Left lung (tissue), 10 donors: ENCODE data around the gene RNF31. TPM values are rescaled to one million over a fixed set of nuclear protein-coding genes. Genes with fewer than 3 reads are reported as not detected.

ENCODE experiments used
- ATAC-seq: fragments of 200-7000 bp; cut with Tn5 transposase; one replicate; pipeline ENCODE4 v1.9.1; 2020; ENCODE audit warnings: moderate library complexity
- DNase-seq, 4 donors: peaks; one replicate each; pipeline ENCODE4 v3.0.0-alpha.2; 2013 to 2020
- H3K27ac ChIP-seq, 2 donors: fragments of 200-600 bp; sonication (generic) in 1 of 2; one replicate each; pipeline versions ENCODE4 v1.5.0 to v1.8.0; 2020 to 2021
- H3K27me3 ChIP-seq, 2 donors: fragments of 200-600 bp; sonication (generic) in 1 of 2; one replicate each; pipeline versions ENCODE4 v1.5.0 to v1.8.0; 2020 to 2021
- H3K36me3 ChIP-seq, 2 donors: fragments of 200-600 bp; sonication (generic) in 1 of 2; one replicate each; pipeline versions ENCODE4 v1.5.0 to v1.8.0; 2020 to 2021
- H3K4me1 ChIP-seq, 2 donors: fragments of 200-600 bp; one replicate each; pipeline ENCODE4 v1.8.0; 2021
- H3K4me3 ChIP-seq, 2 donors: fragments of 200-600 bp; sonication (generic) in 1 of 2; one replicate each; pipeline versions ENCODE4 v1.5.0 to v1.8.0; 2020 to 2021; ENCODE audit warnings: mild to moderate bottlenecking in 1 of 2
- H3K9me3 ChIP-seq, 2 donors: fragments of 200-600 bp; sonication (generic) in 1 of 2; one replicate each; pipeline versions ENCODE4 v1.5.0 to v1.8.0; 2020 to 2021
- CTCF ChIP-seq, 2 donors: fragments of 200-600 bp; sonication (generic) in 1 of 2; IDR thresholded peaks; one replicate each; pipeline versions ENCODE4 v1.5.0 to v1.8.0; 2021; ENCODE audit warnings: antibody characterized with exemption in 2 of 2
- intact Hi-C, 2 donors: fragments of 100-400 bp; cut with DNase I; formaldehyde crosslinking; loops; one replicate each; pipeline versions ENCODE4 v1.11.2 to v1.14.2; 2022
- polyA plus RNA-seq, 6 donors: library from polyadenylated mRNA; unstranded; fragments of 120-200 nt; gene quantifications; one replicate each; pipeline ENCODE4 v1.2.1, GENCODE V29; 2013; ENCODE audit not compliant: insufficient read length in 6 of 6
- total RNA-seq, 2 donors: library from RNA; stranded (reverse); fragmentation: NEBNext Ultra II Directional; extraction: Animal tissue kit (Norgen Biotek cat#: 25700); gene quantifications; one replicate each; pipeline ENCODE4 v1.2.1, GENCODE V29; 2021
- donor health status: DM: no; HTN: yes; CAD: no.
- donor health status: DM: no; HTN: no; CAD: no.

The RNF31 gene
- total and polyA plus RNA-seq, 8 donors = 42.4 to 69.9 (median 54.6) TPM

- Histone ChIP-seq H3K27me3 (no peaks in the 10 kb centered on the region), H3K4me3 (no peak overlapping the region), H3K27ac (no peak overlapping the region), H3K4me1 (no peaks in the 10 kb centered on the region), H3K9me3 (no peaks in the 10 kb centered on the region), H3K36me3 (peaks cover 0 to 100% of the 10 kb centered on the region in 2 donors)
- DNase-seq (peak in 1 of 4 donors; percentile 18), ATAC-seq (no peak)
- intact Hi-C loops = no loop called here
- TF ChIP-seq CTCF (IDR thresholded peaks at IDR 0.05) = no peak
Observed at GRCh38 chr14:24178399-24179178, 31.3 kb downstream of the RNF31 start.

- Histone ChIP-seq H3K4me3 (no peak overlapping the region), H3K36me3 (peaks cover 0 to 100% of the 10 kb centered on the region in 2 donors), H3K27ac (no peak overlapping the region), H3K4me1 (no peaks in the 10 kb centered on the region), H3K27me3 (no peaks in the 10 kb centered on the region), H3K9me3 (no peaks in the 10 kb centered on the region)
- TF ChIP-seq CTCF (IDR thresholded peaks at IDR 0.05) = no peak
- ATAC-seq = no peak
- peak in 1 of 4 donors; percentile 49 for DNase-seq
- intact Hi-C loops = no loop called here
Observed at GRCh38 chr14:24179294-24179960, 32.1 kb downstream of the RNF31 start.

- intact Hi-C loops = no loop called here
- H3K27me3 ChIP-seq = no peaks in the 10 kb centered on the region
- no peak for ATAC-seq
- H3K4me3 ChIP-seq = no peak overlapping the region
- no peak overlapping the region for H3K27ac ChIP-seq
- DNase-seq = peak in 1 of 4 donors; percentile 32
- no peaks in the 10 kb centered on the region for H3K9me3 ChIP-seq
- peaks cover 0 to 100% of the 10 kb centered on the region in 2 donors for H3K36me3 ChIP-seq
- no peak for TF ChIP-seq CTCF (IDR thresholded peaks at IDR 0.05)
- no peaks in the 10 kb centered on the region for H3K4me1 ChIP-seq
Observed at GRCh38 chr14:24179961-24180796, 32.9 kb downstream of the RNF31 start.

GRCh38 chr14:24181371-24182077 is 34.2 kb downstream of the RNF31 start:
- Histone ChIP-seq H3K36me3 (peaks cover 0 to 100% of the 10 kb centered on the region in 2 donors), H3K4me3 (no peak overlapping the region), H3K27me3 (no peaks in the 10 kb centered on the region), H3K4me1 (no peaks in the 10 kb centered on the region), H3K9me3 (no peaks in the 10 kb centered on the region), H3K27ac (no peak overlapping the region)
- intact Hi-C loops = no loop called here
- DNase-seq (peak in 1 of 4 donors; percentile 63), ATAC-seq (no peak)
- TF ChIP-seq CTCF (IDR thresholded peaks at IDR 0.05) = no peak
